Endometrium (tissue), 2 donors: Measurements from ENCODE around the gene SREBF2.
"Not testable (repeated sequence)": the region's sequence is repeated elsewhere in the genome, so short reads cannot be mapped to it uniquely, and the experiment has no call there.

Source experiments
- FAIRE-seq: peaks from 2 replicates; lab custom pipeline; 2012; peaks lifted over from hg19 to GRCh38; lab: Jason Lieb, UNC
- donor health status: control.
- donor health status: control.

SREBF2 gene

DNA sequence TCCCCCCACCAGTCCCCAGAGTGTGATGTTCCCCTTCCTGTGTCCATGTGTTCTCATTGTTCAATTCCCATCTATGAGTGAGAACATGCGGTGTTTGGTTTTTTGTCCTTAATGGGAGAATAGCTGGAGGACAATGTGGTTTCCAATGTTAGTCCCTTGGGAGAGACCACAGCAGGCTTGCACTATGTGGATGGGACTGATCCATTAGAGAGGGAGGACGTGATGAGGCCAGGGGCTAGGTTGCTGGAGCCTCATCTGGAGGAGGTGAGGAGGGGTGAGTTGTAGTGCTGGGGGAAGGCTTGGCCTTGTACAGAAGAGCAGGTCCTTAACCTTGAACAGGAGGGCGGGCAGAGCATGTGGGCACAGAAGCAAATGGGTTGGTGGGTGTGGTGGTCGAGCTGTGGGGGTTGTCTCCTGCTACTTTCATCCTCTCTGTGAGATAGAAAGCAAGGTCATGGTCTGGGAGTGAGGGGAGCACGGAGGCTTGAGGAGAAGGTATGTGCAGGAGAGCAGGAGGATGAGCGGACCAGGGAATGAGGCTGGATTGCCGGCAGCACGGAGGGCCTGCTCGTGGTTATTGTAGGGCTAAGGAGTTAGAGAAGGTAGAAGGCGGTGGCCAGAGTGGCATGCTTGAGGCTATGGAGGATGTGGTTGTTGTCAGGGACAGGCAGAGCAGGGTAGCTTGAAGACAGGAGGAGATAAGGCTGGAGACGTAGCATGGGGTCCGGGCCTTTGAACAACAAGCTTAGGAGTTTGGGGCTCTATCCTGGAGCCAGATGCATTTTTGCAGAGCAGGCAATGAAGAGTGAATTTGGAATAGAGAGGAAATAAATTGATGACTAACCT, 11.2 kb upstream of the SREBF2 start:
- no peak for FAIRE-seq

DNA sequence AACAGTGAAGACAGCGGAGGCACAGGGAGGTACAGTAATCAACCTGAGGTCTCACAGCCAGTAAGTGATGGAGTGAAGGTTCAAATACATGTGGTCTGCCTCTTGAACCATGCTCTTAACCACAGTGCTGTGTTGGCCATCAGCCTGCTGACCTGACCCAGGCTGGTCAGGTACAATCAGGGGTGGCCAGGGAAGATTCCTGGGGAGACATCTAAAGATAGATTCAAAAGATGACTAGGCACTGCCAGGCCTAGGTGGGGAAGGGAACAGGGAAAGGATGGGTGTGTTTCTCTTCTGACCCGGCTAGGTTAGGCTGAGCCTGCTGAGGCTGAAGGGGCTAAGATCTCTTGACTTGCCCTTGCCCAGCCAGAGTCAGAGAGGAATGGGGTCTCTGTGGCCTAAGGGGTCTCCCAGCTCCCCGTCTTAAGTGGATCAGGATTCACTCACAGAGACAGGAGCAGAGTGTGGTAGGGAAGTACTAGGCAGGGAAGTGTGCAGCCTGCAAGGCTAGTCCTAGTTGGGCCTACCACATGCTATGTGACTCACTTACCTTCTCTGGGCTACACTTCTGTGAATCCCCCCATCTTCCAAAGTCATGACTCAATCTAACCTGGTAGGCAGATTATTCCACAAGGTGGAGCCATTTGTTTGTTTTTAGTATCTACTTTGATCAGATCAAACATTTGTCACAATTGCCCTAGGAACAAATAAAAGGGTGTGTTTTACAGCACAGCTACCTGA, 10.4 kb upstream of the SREBF2 start:
- no peak for FAIRE-seq

DNA sequence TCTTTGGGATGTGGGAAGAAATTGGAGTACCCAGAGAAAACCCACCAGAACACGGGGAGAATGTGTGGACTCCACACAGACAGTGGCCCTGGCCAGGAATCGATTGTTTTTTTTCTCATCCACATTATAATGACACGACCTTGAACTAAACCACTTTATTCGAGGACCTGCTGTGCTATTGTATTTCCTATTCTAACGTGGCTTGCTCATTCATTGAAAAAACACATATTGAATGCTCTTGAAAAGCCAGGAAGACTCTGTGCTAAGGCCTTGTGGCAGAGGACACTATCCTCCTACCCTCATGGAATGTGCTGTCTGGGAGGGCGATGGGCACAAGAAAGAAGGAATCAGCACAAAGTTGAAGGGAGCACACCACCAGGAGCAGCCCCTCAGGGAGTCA, 9.1 kb upstream of the SREBF2 start:
- FAIRE-seq = no peak

DNA sequence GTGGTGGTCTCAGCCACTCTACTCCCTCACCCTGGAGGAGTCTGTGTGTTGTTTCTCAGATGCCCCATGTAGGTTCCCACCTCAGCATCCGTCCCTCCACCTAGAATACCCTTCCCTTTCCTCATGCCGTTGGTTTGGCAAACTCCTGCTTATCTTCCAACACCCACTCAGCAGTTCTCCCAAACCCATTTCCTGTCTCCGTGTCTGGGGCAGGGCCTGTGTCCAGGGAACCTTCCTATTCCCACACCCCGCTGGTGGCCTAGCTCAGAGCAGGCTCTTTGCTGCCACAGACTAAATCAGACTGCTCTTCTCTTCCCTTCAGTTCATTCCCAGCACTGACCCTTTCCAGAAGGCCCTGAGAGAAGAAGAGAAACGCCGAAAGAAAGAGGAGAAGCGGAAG, 7.5 kb upstream of the SREBF2 start:
- no peak for FAIRE-seq

DNA sequence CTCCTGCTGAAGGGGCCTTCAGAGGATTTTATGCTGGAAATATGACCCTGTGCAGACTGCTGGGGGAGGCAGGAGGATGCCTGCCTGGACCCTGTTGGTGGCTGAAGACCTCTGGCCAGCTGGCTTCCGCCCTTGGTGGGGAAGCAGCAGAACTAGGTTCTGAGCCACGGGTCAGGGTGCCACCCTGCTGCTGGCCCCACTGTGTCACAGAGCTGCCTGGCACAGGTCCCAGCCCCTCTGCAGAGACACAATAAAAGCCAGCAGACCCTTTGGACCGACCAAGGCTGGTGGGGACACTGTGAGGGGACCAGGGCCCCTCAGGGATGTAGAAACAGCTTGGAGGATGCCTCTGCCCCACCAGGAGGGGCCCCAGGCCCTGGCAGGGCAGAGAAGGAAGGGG, 6.9 kb upstream of the SREBF2 start:
- no peak for FAIRE-seq

DNA sequence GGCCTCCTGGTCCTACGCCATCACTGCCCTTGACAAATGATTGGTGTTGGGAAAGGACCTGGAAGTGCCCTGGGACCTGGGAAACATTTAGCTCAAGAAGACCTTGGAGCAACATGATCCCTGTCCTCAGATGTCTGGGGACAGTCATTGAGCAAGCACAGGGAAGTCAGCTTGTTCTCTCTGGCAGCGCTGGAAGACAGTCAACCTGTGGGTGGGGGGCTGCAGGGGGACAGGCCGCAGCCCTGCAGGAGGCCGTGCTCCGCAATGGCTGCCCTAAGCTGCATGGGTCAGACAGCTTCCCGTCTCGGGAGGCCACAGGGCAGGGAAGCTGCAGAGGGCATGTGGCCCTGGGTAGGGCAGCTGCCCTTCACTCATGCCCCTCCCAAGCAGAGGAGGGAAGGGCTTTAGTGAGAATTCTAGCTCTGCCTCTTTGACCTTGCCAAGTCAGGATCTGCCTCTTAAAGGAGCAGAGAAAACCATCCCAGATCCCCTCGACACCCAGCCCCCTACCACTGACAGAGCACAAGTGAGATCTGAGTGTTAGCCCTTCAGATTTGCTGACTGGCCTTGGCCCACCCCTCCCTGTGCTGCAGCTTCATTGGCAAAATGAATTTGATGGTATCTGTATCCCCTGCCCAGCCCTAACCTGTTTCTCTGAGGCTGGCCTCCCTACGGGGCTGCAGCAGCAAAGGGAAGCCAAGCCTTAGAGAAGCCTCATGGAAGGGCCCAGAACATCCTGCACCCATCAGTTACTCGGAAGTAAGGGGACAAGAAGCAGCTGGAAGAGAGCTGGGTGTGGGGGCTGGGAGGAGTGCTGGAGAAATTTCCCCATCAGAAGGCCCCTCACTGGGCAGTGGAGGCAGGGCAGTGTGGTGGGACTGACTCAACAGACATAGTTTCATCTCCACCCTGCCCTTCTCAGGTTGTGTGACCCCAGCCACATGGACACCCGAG, 6.2 kb upstream of the SREBF2 start:
- no peak for FAIRE-seq

DNA sequence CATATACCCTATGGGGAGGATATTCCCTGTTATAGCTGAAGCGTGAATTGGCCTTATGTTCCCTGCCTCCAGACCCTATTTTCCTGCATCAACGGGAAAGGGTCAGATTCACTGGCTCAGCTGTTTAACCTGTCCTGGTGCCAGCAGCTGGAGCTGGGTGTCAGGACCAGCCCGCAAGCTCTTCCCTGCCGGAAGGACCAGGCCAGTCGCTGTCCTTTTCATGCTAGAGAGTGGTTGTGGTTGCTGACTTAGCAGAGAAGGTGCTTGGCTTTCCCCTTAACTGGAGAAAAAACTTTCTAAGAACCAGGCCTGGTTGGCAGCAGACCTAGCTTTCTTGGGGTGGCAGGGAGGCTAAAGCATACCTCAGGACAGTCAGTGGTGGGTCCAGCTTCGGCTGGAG, 5.2 kb upstream of the SREBF2 start:
- no peak for FAIRE-seq

DNA sequence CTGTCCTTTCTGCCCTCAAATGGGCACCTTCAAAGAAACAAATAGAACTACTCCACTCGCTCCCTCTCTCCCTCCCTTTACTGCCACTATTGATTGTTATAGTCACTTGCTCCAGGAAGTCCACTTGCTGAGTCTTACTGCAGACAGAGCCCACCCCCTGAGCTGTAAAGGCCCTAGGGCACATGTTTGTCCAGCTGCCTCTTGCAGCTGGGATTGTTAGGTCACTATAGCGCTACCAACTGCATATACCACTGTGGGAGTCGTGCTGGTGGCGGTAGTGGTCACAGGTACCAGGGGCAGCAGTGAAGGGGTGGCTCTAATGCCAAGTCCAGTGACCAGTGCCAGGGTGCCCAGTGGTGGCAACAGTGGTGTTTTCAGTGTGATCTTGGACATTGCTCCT, 4.4 kb upstream of the SREBF2 start:
- no peak for FAIRE-seq

DNA sequence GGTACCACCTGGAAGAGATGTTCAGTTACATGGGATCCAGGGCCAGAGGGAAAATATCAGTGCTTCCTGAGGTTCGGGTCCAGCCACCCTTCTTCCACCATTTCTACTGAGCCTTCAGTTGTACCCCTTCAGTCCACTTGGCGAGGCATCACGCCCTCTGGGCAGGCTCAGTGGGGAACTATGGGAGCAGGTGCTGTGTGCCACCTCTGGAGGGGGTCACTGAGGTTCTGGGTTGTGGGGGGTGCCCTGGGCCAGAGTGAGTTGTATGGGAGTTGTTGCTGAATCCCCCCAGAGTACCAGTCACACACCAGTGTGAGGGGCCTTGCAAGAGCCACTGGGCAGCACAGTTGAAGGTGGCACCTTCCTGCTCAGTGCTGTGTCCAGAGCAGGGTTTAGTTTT, 2.7 kb upstream of the SREBF2 start:
- no peak for FAIRE-seq

DNA sequence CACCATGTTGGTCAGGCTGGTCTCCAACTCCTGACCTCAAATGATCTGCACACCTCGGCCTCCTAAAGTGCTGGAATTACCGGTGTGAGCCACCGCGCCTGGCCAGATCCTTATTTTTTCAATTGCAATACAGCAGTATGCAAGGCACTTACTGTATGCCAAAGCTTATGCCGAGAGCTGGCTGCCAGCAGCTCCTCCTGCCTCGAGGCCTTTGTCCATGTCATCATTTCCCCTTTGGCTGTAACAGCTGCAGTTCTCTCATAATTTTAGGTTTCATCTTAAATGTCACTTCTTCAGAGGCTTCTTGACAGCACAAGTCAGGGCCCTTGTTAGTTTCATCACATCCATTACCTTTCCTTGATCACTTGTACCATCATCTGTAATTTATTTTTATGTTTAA, 1.5 kb upstream of the SREBF2 start:
- FAIRE-seq = no peak

DNA sequence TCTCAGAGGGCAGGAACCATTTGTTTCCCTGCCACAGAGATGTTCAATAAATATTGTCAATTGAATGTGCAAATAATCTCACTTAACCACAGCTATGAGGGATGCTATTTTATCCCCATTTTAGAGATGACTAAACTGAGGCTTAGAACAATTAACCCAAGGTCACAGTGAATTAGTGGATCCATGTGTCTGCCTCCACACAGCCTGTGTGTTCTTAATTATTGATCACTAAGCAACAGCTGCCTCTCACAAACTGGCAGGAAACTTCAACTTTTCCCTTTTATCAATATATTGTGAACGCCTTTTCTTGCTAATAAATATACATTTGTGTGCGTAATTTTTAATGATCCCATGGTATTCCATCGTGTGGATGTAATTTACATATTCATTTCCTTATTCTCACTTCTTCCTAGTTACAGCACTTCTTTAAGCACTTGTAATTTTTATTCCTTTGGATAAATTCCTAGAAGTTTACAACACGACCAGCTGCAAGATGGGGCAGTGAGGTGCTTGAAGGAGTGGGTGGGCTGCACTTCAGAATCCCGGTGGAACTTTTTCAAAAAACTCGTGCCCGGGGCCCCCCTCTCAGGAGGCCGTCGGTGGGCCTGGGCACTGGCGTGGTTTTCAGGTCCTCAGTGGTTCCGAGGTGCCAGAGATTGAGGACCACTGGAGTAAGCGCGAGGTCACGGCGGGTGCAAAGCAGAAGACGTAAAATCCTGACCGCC, 915 bp upstream of the SREBF2 start:
- no peak for FAIRE-seq

DNA sequence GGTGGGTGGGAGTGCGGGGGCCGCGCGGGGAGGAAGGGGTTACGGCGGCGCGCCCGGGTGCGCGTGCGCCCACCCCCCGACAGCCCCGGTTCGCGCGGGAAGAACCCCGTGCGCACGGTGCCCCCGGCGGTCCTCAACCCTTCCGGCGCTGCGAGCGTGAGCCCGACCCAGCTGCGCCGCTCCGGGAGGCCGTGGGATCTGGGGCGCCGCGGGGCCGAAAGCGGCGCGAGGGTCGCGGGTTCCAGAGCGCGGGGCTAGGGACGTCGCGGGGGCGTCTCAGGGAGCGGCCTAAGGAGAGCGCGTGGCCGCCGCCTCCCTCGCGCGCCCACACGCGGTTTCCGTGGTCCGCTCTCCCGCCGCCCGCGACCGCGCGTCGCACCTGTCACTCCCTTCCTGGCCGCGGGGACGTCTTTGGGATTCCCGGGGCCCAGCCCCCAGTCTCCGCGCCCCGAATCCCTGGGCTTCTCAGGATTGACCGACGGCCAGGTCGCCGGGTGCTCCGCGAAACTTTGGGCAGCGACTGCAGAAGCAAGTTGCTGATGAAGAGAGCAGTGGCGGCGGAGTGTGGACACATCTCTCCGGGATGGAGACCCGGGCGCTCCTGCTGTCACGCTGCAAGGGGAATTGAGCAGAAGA, 582 bp downstream of the SREBF2 start:
- no peak for FAIRE-seq

DNA sequence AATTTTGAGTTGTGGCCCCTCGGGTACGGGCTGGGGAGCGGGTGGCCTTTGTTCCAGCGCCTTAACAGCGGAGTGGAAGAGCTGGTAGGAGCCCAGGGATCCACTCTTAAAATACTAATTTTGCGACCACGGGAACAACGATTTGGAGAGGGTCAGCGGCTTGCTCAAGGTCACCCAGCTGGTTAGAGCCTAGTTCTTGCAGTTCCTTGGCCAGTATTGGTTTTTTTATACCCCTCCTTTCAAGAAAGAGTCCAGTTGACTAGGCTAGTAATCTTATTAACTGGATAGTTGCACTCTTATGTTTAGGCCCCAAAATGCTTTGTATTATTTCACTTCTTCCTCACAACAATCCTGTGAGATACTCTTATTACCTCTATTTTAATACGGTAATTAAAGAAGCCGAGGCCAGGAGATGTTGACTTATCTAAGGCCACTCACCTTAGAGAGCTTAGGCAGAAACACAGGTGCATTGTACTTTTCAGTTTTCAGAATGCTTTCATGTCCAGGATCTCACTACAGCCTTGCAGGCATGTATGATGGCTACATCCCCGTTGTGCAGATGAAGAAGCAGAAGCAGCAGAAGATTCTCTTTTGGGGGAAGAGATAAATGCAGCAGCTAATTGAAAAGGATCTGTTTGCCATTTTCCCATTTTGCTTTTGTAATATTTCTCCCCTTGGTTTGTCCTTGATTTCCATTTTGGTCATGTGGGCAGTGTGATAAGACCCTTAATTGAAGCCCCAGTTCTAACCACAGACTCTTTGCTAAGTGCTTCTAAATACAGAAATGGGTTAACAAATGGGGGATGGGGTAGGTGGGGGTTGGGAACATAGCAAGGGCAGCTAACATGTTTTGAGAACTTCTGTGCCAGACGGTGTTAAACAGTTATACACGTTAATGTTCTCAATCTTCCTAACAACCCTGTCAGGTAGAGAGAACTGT, 1.4 kb downstream of the SREBF2 start:
- FAIRE-seq = no peak

DNA sequence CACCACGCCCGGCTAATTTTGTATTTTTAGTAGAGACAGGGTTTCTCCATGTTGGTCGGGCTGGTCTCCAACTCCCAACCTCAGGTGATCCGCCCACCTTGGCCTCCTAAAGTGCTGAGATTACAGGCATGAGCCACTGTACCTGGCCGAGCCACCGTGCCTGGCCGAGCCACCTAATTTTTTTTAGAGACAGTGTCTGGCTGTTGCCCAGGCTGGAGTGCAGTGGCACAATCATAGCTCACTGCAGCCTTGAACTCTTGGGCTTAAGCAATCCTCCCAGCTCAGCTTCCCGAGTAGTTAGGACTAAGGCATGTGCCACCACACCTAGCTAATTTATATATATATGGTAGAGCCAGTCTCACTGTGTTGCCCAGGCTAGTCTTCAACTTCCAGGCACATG, 2.6 kb downstream of the SREBF2 start:
- FAIRE-seq = not testable (repeated sequence)

DNA sequence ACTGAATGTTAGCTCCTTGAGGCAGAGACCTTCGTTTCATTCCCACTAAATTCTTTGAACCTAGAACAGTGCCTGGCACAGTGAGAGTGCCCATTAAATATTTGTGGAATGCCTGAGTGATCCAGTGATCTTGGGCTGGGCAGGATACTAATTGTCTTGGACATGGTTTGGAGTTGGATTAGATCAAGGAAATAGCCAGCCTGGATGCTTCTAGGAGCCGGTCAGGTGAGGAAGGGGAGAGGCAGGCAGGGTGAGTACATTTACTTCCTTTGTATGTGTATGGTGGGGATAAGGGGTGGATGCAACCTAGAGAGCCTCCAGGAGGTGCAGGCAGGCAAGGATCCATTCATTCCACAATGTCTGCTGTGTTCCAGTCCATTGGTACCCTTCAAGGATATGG, 3.6 kb downstream of the SREBF2 start:
- FAIRE-seq = no peak

DNA sequence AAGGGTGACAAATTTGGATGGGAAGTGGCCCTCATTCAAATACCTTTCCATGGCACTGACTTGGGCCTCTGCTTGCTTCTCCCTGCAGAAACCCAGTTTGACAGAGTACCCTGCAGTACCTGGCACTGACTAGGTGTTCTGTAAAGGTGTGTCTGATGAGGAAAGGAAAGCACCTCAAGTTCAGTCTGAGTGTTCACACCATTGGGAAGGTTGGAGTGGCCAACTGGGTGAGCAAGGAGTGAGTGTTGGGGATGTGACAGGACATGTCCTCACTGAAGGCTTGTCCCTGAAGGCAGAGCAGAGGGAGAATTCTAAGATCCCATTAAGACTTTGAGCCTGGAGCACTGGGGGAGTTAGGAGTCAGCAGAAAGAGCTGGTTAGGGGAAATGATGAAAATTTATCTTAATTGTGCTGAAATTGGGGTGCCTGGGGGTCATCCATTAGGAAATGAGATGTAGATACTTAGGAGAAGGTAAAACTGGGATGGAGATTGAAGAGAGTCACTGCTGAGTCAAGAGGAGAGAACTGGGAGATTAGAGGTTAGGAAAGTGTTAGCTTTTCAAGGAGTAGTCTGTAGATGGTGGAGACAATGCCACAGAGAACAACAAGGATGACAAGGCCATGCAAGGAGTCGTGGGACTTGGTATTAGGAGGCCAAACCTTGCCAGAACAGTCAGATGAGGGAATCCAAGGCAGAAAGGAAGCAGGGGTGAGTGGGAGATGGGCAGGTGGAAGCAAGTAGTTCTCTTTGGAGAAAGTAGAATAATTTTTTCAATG, 6.1 kb downstream of the SREBF2 start:
- no peak for FAIRE-seq

DNA sequence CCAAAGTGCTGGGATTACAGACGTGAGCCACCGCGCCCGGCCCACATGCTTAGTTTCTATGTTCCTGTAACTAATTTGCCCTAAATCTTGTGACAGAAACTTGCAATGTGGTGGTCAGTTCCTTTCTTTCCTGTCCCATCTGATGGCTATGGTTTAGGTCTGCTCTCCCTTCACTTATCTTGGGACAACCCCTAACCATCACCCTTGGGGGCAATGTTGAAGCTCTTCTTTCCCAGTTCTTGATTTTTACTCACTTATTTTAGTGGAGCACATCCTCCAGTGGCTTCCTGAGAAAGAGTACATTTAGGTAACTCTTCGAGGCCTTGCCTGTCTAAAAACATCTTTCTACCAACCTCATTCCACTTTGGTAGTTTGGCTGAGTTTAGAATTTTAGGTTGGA, 7.3 kb downstream of the SREBF2 start:
- no peak for FAIRE-seq

DNA sequence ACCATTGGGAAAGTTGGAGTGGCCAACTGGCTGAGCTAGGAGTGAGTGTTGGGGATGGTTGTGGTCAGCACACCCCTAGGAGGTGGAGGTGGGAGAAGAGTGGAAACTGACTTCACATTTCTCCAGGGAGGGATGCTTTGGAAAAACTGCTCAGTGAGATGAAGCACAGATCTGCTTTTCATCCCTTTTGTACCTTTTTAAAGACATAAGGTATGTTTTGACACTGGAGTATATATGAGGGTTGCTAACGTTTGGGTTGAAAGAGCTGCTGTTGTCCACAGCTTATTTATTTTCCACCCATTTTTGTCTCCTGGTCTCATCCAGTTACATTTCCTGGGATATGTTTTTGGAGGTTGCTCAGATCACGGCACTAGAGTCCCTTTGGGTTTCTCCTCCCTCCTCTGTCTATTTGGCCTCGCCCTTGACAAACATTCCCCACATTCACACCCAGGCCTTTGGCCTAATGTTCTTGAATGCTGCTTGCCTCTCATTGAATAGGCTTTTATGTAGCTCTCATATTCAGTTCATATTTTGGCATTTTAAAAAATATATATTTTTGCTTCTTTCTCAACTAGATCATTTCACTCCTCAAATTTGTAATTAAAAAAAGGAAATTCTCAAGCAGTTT, 8.3 kb downstream of the SREBF2 start:
- no peak for FAIRE-seq
